OCI-LY7 (cell line): ENCODE data around the gene SCFD2. TPM values are rescaled to one million over a fixed set of nuclear protein-coding genes. Genes with fewer than 3 reads are reported as not detected.

Source experiments
- BruUV-seq: library from RNA; stranded (reverse); fragments of 400-500 nt; replicated peaks from 2 replicates; lab custom pipeline; 2021; lab: Mats Ljungman, UMichigan
- CTCF ChIA-PET: fragments of 300-600 bp; sonication (Branson Sonifier 250); formaldehyde crosslinking; loops from one replicate; lab custom pipeline; 2022; ENCODE audit warnings: antibody characterized with exemption; ENCODE audit not compliant: unreplicated experiment; lab: Charles Lee
- POLR2A ChIA-PET: fragments of 300-600 bp; sonication (Branson Sonifier 250); formaldehyde crosslinking; loops from one replicate; lab custom pipeline; 2022; ENCODE audit warnings: antibody characterized with exemption; lab: Charles Lee
- DNase-seq: peaks from one replicate; pipeline ENCODE4 v3.0.0-alpha.2; 2015; ENCODE audit warnings: low spot score
- H2AFZ ChIP-seq: fragments of 200-600 bp; sonication (generic), shearing (Covaris generic); 2 replicates; pipeline ENCODE4 v1.6.1; 2014; ENCODE audit warnings: mild to moderate bottlenecking, antibody characterized with exemption, low read length, moderate library complexity
- H3K27ac ChIP-seq: fragments of 200-600 bp; sonication (generic); 2 replicates; pipeline ENCODE4 v1.5.1; 2014; ENCODE audit warnings: mixed run types, low read depth, mild to moderate bottlenecking, moderate library complexity, low read length, inconsistent platforms; ENCODE audit not compliant: poor library complexity, severe bottlenecking
- H3K36me3 ChIP-seq: fragments of 200-600 bp; sonication (generic); 2 replicates; pipeline ENCODE4 v1.6.1; 2014; ENCODE audit warnings: mild to moderate bottlenecking, antibody characterized with exemption, low read length, moderate library complexity, mixed read lengths; ENCODE audit not compliant: insufficient read depth
- H3K4me1 ChIP-seq: fragments of 200-600 bp; sonication (generic); 2 replicates; pipeline ENCODE4 v1.5.1; 2014; ENCODE audit warnings: mild to moderate bottlenecking, low read length; ENCODE audit not compliant: insufficient read depth, poor library complexity, severe bottlenecking
- H3K4me2 ChIP-seq: fragments of 200-600 bp; sonication (generic); 2 replicates; pipeline ENCODE4 v1.6.1; 2014; ENCODE audit warnings: mild to moderate bottlenecking, low read length
- H3K4me3 ChIP-seq: fragments of 200-600 bp; sonication (generic); 2 replicates; pipeline ENCODE4 v1.5.1; 2014; ENCODE audit warnings: mild to moderate bottlenecking, low read depth, low read length; ENCODE audit not compliant: poor library complexity, severe bottlenecking
- H3K79me2 ChIP-seq: fragments of 200-600 bp; sonication (generic); 2 replicates; pipeline ENCODE4 v1.6.1; 2016; ENCODE audit warnings: low read depth, mild to moderate bottlenecking, low read length, moderate library complexity, mixed read lengths; ENCODE audit not compliant: insufficient read depth
- H3K9me2 ChIP-seq: fragments of 200-600 bp; sonication (generic); 2 replicates; pipeline ENCODE4 v1.6.1; 2016; ENCODE audit warnings: mild to moderate bottlenecking, low read length, mixed read lengths; ENCODE audit not compliant: insufficient read depth
- H3K9me3 ChIP-seq: fragments of 200-600 bp; sonication (generic); 2 replicates; pipeline ENCODE4 v1.6.1; 2014; ENCODE audit warnings: mild to moderate bottlenecking, mixed run types, low read length, mixed read lengths
- H4K20me1 ChIP-seq: fragments of 200-600 bp; sonication (generic); 2 replicates; pipeline ENCODE4 v1.6.1; 2014; ENCODE audit warnings: mild to moderate bottlenecking, antibody characterized with exemption, low read length, moderate library complexity, mixed read lengths; ENCODE audit not compliant: insufficient read depth
- EZH2phosphoT487 ChIP-seq: fragments of 200-600 bp; sonication (generic); IDR thresholded peaks from 2 replicates; pipeline ENCODE4 v1.6.1; 2018; ENCODE audit warnings: low read depth, borderline replicate concordance, mild to moderate bottlenecking, mixed run types, antibody characterized with exemption, low read length, moderate library complexity, mixed read lengths
- intact Hi-C: fragments of 100-400 bp; cut with micrococcal nuclease; formaldehyde crosslinking; loops from one replicate; pipeline ENCODE4 v1.10.0; 2022; ENCODE audit not compliant: unreplicated experiment
- total RNA-seq, 2 experiments: library from RNA; depleted of rRNA in 1 of 2; stranded (reverse); fragments of >200 nt in 1 of 2; shearing (Covaris generic) in 1 of 2; gene quantifications; 2 replicates each; pipeline ENCODE4 v1.2.3, GENCODE V29; 2014 to 2022
- TF ChIP-seq, protein P1 (sequence below): fragments of 200-600 bp; sonication (generic); conservative IDR thresholded peaks from 2 replicates; pipeline ENCODE4 v1.5.1; 2014; ENCODE audit warnings: mild to moderate bottlenecking, antibody characterized with exemption, low read length, moderate library complexity, mixed read lengths

Gene SCFD2
- total RNA-seq, 2 experiments from 2014 or later = 27.2 to 52.0 TPM

GRCh38 chr4:52962721-52963120, 403.1 kb downstream of the SCFD2 start:
- no peaks in the 10 kb centered on the region for H3K36me3 ChIP-seq
- no peaks in the 10 kb centered on the region for H3K9me2 ChIP-seq
- no peaks in the 10 kb centered on the region for H4K20me1 ChIP-seq
- POLR2A ChIA-PET = interaction anchor here (0.8 kb wide), 1 partner anchor 157 kb away, joined by 3 read pairs; no protein-coding TSS in a partner anchor
- CTCF ChIA-PET = no interaction called here
- H2AFZ ChIP-seq = no peak overlapping the region
- no peak overlapping the region for H3K27ac ChIP-seq
- no peaks in the 10 kb centered on the region for H3K79me2 ChIP-seq
- no peak overlapping the region for H3K4me3 ChIP-seq
- TF ChIP-seq, protein P1, sequence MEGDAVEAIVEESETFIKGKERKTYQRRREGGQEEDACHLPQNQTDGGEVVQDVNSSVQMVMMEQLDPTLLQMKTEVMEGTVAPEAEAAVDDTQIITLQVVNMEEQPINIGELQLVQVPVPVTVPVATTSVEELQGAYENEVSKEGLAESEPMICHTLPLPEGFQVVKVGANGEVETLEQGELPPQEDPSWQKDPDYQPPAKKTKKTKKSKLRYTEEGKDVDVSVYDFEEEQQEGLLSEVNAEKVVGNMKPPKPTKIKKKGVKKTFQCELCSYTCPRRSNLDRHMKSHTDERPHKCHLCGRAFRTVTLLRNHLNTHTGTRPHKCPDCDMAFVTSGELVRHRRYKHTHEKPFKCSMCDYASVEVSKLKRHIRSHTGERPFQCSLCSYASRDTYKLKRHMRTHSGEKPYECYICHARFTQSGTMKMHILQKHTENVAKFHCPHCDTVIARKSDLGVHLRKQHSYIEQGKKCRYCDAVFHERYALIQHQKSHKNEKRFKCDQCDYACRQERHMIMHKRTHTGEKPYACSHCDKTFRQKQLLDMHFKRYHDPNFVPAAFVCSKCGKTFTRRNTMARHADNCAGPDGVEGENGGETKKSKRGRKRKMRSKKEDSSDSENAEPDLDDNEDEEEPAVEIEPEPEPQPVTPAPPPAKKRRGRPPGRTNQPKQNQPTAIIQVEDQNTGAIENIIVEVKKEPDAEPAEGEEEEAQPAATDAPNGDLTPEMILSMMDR = no peak
- TF ChIP-seq EZH2phosphoT487 = no peak
- intact Hi-C loops = no loop called here
- no peaks in the 10 kb centered on the region for H3K9me3 ChIP-seq
- no TSS peak for BruUV-seq
- no peak overlapping the region for H3K4me2 ChIP-seq
- H3K4me1 ChIP-seq = no peaks in the 10 kb centered on the region
- DNase-seq = no peak

DNA sequence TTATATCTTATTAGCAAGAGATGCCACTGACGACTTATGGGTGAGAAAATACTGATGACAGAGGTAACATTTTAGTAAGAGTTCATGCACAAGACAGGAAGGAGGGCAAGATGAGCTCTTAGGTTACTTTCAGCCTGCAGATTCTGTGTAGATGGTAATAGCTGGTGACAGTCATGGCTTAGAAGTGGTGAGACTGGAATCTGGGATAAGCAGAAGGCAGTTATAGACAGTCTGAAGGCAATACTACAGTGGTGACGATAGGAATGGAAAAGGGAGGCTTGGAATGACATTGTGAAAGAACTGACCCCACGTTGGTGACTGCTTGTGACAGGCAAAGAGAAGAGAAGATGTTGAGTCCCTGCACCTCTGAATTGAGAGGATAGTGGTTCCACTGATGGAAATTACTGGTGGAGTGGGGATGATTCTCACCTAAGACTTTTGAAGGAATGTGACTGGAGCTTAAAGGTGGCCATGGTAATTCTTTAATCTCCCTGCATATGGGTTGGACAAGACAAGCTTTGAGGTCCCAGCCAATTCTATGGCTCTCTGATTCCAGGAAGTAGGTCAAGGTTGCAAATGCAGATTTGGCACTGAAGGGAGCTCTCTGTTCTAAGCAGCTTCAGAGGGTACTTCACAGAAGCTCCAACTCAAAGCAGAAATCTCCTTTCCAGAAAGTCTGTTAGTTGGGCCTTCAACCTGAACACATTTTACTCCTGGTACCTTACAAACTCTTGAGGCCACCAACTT, 404.0 kb downstream of the SCFD2 start:
- DNase-seq = no peak
- CTCF ChIA-PET = no interaction called here
- H4K20me1 ChIP-seq = no peaks in the 10 kb centered on the region
- TF ChIP-seq EZH2phosphoT487 = no peak
- TF ChIP-seq, protein P1 = no peak
- BruUV-seq = no TSS peak
- H3K9me2 ChIP-seq = no peaks in the 10 kb centered on the region
- no peaks in the 10 kb centered on the region for H3K4me1 ChIP-seq
- intact Hi-C loops = no loop called here
- H3K4me2 ChIP-seq = no peak overlapping the region
- H3K36me3 ChIP-seq = no peaks in the 10 kb centered on the region
- H3K4me3 ChIP-seq = no peak overlapping the region
- H3K79me2 ChIP-seq = no peaks in the 10 kb centered on the region
- H2AFZ ChIP-seq = no peak overlapping the region
- no peaks in the 10 kb centered on the region for H3K9me3 ChIP-seq
- POLR2A ChIA-PET = interaction anchor here (0.8 kb wide), 1 partner anchor 156 kb away, joined by 3 read pairs; no protein-coding TSS in a partner anchor
- no peak overlapping the region for H3K27ac ChIP-seq

- Histone ChIP-seq H3K9me2 (no peaks in the 10 kb centered on the region), H4K20me1 (no peaks in the 10 kb centered on the region), H2AFZ (no peak overlapping the region), H3K79me2 (no peaks in the 10 kb centered on the region), H3K36me3 (no peaks in the 10 kb centered on the region), H3K4me2 (no peak overlapping the region), H3K27ac (no peak overlapping the region), H3K9me3 (no peaks in the 10 kb centered on the region), H3K4me1 (no peaks in the 10 kb centered on the region), H3K4me3 (no peak overlapping the region)
- DNase-seq = no peak
- TF ChIP-seq EZH2phosphoT487 = no peak
- TF ChIP-seq, protein P1 = no peak
- ChIA-PET CTCF (no interaction called here), POLR2A (interaction anchor here (0.7 kb wide), 1 partner anchor 301 kb away, joined by 3 read pairs; no protein-coding TSS in a partner anchor)
- intact Hi-C loops = no loop called here
- BruUV-seq = no TSS peak
Observed at GRCh38 chr4:52959541-52959940, 406.3 kb downstream of the SCFD2 start.
